ENCODE results near the gene OR2A12. TPM values are rescaled to one million over a fixed set of nuclear protein-coding genes. Genes with fewer than 3 reads are reported as not detected.

OR2A12 gene
- total and polyA plus RNA-seq, 2 donors (not counting 3 experiments of a cell fraction or from before 2014, with no cell fraction given): not detected

DNA sequence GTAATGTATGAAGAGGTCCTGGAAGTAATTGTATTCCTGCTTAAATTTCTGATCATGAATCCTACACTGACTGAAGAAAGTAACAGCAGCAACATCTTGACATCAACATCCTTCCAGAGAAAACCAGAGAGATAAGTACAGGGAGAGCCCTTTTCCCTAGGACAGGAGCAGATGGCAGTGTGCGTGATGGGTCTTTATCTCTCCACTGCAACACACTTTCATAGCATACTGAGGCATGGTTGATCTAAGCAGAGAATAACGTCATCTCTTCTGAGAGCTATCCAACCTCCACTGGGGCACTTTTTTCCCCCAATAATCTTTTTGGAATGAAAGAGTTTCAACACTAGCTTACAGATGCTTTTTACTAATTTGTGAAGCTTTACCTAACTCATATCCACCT lies 16.1 kb upstream of the OR2A12 start:
- dilution Hi-C loops (cut with MboI; ENCODE audit: extremely low pct_ligation_motif_present, low sequenced_read_pairs) (no loop called here), intact Hi-C loops (cut with micrococcal nuclease) (no loop called here)
- no peaks in the 10 kb centered on the region for H3K9me3 ChIP-seq (replicated peaks; ENCODE audit: control insufficient read depth, insufficient read depth, low read length)
- TF ChIP-seq, protein P1, sequence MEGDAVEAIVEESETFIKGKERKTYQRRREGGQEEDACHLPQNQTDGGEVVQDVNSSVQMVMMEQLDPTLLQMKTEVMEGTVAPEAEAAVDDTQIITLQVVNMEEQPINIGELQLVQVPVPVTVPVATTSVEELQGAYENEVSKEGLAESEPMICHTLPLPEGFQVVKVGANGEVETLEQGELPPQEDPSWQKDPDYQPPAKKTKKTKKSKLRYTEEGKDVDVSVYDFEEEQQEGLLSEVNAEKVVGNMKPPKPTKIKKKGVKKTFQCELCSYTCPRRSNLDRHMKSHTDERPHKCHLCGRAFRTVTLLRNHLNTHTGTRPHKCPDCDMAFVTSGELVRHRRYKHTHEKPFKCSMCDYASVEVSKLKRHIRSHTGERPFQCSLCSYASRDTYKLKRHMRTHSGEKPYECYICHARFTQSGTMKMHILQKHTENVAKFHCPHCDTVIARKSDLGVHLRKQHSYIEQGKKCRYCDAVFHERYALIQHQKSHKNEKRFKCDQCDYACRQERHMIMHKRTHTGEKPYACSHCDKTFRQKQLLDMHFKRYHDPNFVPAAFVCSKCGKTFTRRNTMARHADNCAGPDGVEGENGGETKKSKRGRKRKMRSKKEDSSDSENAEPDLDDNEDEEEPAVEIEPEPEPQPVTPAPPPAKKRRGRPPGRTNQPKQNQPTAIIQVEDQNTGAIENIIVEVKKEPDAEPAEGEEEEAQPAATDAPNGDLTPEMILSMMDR (IDR thresholded peaks at IDR 0.05; ENCODE audit: extremely low read depth in 1 of 2, insufficient read depth in 1 of 2, low read depth in 1 of 2, low read length in 2 of 2): no peak
- TF ChIP-seq JUN (IDR thresholded peaks at IDR 0.05; ENCODE audit: borderline replicate concordance, insufficient read depth, insufficient read length, low read depth) (no peak), EZH2 (IDR thresholded peaks at IDR 0.05; ENCODE audit: borderline replicate concordance, low read depth, low read length, severe bottlenecking) (no peak), GATA2 (IDR thresholded peaks at IDR 0.05; ENCODE audit: insufficient read depth, insufficient read length, low read depth, low read length) (no peak), FOS (IDR thresholded peaks at IDR 0.05; ENCODE audit: borderline replicate concordance, insufficient read depth, low read length) (no peak)
- ChIA-PET POLR2A (no interaction called here), CTCF (no interaction called here)
- no peak overlapping the region for H3K9ac ChIP-seq (replicated peaks; ENCODE audit: extremely low read depth, insufficient read depth, low read length)
- no TSS peak for BruUV-seq (replicated peaks)
- H3K27me3 ChIP-seq (ENCODE audit: control insufficient read depth in 2 of 2, insufficient read depth in 2 of 2, low read length in 2 of 2): no peaks in the 10 kb centered on the region
- no peaks in the 10 kb centered on the region for H3K4me1 ChIP-seq (ENCODE audit: control insufficient read depth, extremely low read depth, insufficient read depth, low read length)
- H3K79me2 ChIP-seq (ENCODE audit: control insufficient read depth, insufficient read depth, low read length): no peaks in the 10 kb centered on the region
- no peaks in the 10 kb centered on the region for H4K20me1 ChIP-seq (replicated peaks; ENCODE audit: control insufficient read depth, extremely low read depth, insufficient read depth, low read length)
- no peak overlapping the region for H3K27ac ChIP-seq (ENCODE audit: insufficient read depth, low read depth, low read length)
- FAIRE-seq: no peak
- H3K4me2 ChIP-seq (ENCODE audit: insufficient read depth, low read length): no peak overlapping the region
- no peaks in the 10 kb centered on the region for H3K9me1 ChIP-seq (replicated peaks; ENCODE audit: control insufficient read depth, extremely low read depth, insufficient read depth, low read length)
- DNase-seq (ENCODE audit: low read depth, low spot score): no peak
- no peaks in the 10 kb centered on the region for H3K36me3 ChIP-seq (ENCODE audit: control insufficient read depth in 2 of 2, extremely low read depth in 1 of 2, insufficient read depth in 2 of 2, low read length in 2 of 2)
- H3K4me3 ChIP-seq (replicated peaks in 1 of 3; ENCODE audit: insufficient read depth in 1 of 3, low read depth in 1 of 3, low read length in 3 of 3): no peak overlapping the region
- no peak overlapping the region for H2AFZ ChIP-seq (ENCODE audit: low read depth, low read length)

DNA sequence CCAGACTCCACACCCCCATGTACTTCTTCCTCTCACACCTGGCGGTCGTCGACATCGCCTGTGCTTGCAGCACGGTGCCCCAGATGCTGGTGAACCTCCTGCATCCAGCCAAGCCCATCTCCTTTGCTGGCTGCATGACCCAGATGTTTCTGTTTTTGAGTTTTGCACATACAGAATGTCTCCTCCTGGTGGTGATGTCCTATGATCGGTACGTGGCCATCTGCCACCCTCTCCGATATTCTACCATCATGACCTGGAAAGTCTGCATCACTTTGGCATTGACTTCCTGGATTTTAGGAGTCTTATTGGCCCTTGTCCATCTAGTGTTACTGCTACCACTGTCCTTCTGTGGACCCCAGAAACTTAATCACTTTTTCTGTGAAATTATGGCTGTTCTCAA lies 11.7 kb upstream of the OR2A12 start:
- DNase-seq (ENCODE audit: low read depth, low spot score) (no peak), FAIRE-seq (no peak)
- TF ChIP-seq EZH2 (IDR thresholded peaks at IDR 0.05; ENCODE audit: borderline replicate concordance, low read depth, low read length, severe bottlenecking) (no peak), FOS (IDR thresholded peaks at IDR 0.05; ENCODE audit: borderline replicate concordance, insufficient read depth, low read length) (no peak), JUN (IDR thresholded peaks at IDR 0.05; ENCODE audit: borderline replicate concordance, insufficient read depth, insufficient read length, low read depth) (no peak), POLR2AphosphoS5 (IDR thresholded peaks at IDR 0.05; ENCODE audit: insufficient read depth, low read depth, low read length) (no peak), GATA2 (IDR thresholded peaks at IDR 0.05; ENCODE audit: insufficient read depth, insufficient read length, low read depth, low read length) (no peak), POLR2A (IDR thresholded peaks at IDR 0.05; ENCODE audit: low read depth, low read length) (no peak), MYC (IDR thresholded peaks at IDR 0.05; ENCODE audit: low read depth, low read length) (no peak)
- TF ChIP-seq, protein P1 (IDR thresholded peaks at IDR 0.05; ENCODE audit: extremely low read depth in 1 of 2, insufficient read depth in 1 of 2, low read depth in 1 of 2, low read length in 2 of 2): no peak
- TF ChIP-seq, protein P2, sequence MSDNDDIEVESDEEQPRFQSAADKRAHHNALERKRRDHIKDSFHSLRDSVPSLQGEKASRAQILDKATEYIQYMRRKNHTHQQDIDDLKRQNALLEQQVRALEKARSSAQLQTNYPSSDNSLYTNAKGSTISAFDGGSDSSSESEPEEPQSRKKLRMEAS (IDR thresholded peaks at IDR 0.05; ENCODE audit: insufficient read depth, insufficient read length): no peak
- H3K4me3 ChIP-seq (replicated peaks in 1 of 3; ENCODE audit: insufficient read depth in 1 of 3, low read depth in 1 of 3, low read length in 3 of 3): no peak overlapping the region
- no peaks in the 10 kb centered on the region for H3K27me3 ChIP-seq (ENCODE audit: control insufficient read depth in 2 of 2, insufficient read depth in 2 of 2, low read length in 2 of 2)
- no peak overlapping the region for H3K4me2 ChIP-seq (ENCODE audit: insufficient read depth, low read length)
- no peaks in the 10 kb centered on the region for H3K36me3 ChIP-seq (ENCODE audit: control insufficient read depth in 2 of 2, extremely low read depth in 1 of 2, insufficient read depth in 2 of 2, low read length in 2 of 2)
- CTCF ChIA-PET: no interaction called here
- BruUV-seq (replicated peaks): no TSS peak
- H2AFZ ChIP-seq (ENCODE audit: low read depth, low read length): no peak overlapping the region
- POLR2A ChIA-PET: no interaction called here
- no peaks in the 10 kb centered on the region for H4K20me1 ChIP-seq (replicated peaks; ENCODE audit: control insufficient read depth, extremely low read depth, insufficient read depth, low read length)
- H3K9ac ChIP-seq (replicated peaks; ENCODE audit: extremely low read depth, insufficient read depth, low read length): no peak overlapping the region
- intact Hi-C loops (cut with micrococcal nuclease): no loop called here
- no peak overlapping the region for H3K27ac ChIP-seq (ENCODE audit: insufficient read depth, low read depth, low read length)
- H3K9me3 ChIP-seq (replicated peaks; ENCODE audit: control insufficient read depth, insufficient read depth, low read length): no peaks in the 10 kb centered on the region
- dilution Hi-C loops (cut with MboI; ENCODE audit: extremely low pct_ligation_motif_present, low sequenced_read_pairs): no loop called here
- no peaks in the 10 kb centered on the region for H3K4me1 ChIP-seq (ENCODE audit: control insufficient read depth, extremely low read depth, insufficient read depth, low read length)
- H3K9me1 ChIP-seq (replicated peaks; ENCODE audit: control insufficient read depth, extremely low read depth, insufficient read depth, low read length): no peaks in the 10 kb centered on the region
- no peaks in the 10 kb centered on the region for H3K79me2 ChIP-seq (ENCODE audit: control insufficient read depth, insufficient read depth, low read length)

Measured in endothelial cell of umbilical vein (primary cell).